ENCODE data around the gene C6orf47.

The C6orf47 gene

GRCh38 chr6:31632279-31632946, 28.2 kb downstream of the C6orf47 start:
- no peak for DNase-seq

- DNase-seq: no peak
Measured at GRCh38 chr6:31631681-31632278, 28.8 kb downstream of the C6orf47 start.

- no peak for DNase-seq
Measured at GRCh38 chr6:31631209-31631608, 29.4 kb downstream of the C6orf47 start.

GRCh38 chr6:31630177-31630934, 30.2 kb downstream of the C6orf47 start:
- DNase-seq: no peak

- DNase-seq: no peak
Measured at GRCh38 chr6:31629014-31629413, 31.6 kb downstream of the C6orf47 start.

- no peak for DNase-seq
Measured at GRCh38 chr6:31627690-31628287, 32.8 kb downstream of the C6orf47 start.

GRCh38 chr6:31626952-31627351, 33.6 kb downstream of the C6orf47 start:
- no peak for DNase-seq

GRCh38 chr6:31624070-31624469, 36.5 kb downstream of the C6orf47 start:
- DNase-seq: no peak

GRCh38 chr6:31622684-31623091, 37.9 kb downstream of the C6orf47 start:
- peak; percentile 86 to 91 for DNase-seq

GRCh38 chr6:31621991-31622390, 38.6 kb downstream of the C6orf47 start:
- DNase-seq: no peak

GRCh38 chr6:31621320-31621939, 39.1 kb downstream of the C6orf47 start:
- DNase-seq: no peak

GRCh38 chr6:31620586-31621319, 39.8 kb downstream of the C6orf47 start, which contains the start of gene PRRC2A:
PRRC2A (plus strand) TSS chr6:31620715; CDS start chr6:31622790, 2,075 bp downstream.
- DNase-seq: peak; percentile 65 to 66

- DNase-seq: peak; percentile 99 to 100
Measured at GRCh38 chr6:31619805-31620585, 40.6 kb downstream of the C6orf47 start.

- DNase-seq: no peak
Measured at GRCh38 chr6:31617010-31617409, 43.6 kb downstream of the C6orf47 start.

GRCh38 chr6:31615748-31616147, 44.8 kb downstream of the C6orf47 start:
- peak; percentile 78 to 82 for DNase-seq

- DNase-seq: peak; percentile 39 to 72
Measured at GRCh38 chr6:31614684-31615578, 45.6 kb downstream of the C6orf47 start, which contains the start of gene AIF1. AIF1 (plus strand) TSS chr6:31615234; CDS start chr6:31615330, 96 bp downstream.

GRCh38 chr6:31614075-31614619, 46.4 kb downstream of the C6orf47 start:
- DNase-seq: peak; percentile 23

GRCh38 chr6:31610968-31611367, 49.6 kb downstream of the C6orf47 start:
- DNase-seq: no peak

GRCh38 chr6:31609519-31610406, 50.8 kb downstream of the C6orf47 start:
- no peak for DNase-seq
